DMS79 (cell line): ENCODE measurements around the gene C1orf21.

Experiments
- DNase-seq: peaks from one replicate; lab custom pipeline; 2025; lab: John Stamatoyannopoulos, UW

Gene C1orf21

DNA sequence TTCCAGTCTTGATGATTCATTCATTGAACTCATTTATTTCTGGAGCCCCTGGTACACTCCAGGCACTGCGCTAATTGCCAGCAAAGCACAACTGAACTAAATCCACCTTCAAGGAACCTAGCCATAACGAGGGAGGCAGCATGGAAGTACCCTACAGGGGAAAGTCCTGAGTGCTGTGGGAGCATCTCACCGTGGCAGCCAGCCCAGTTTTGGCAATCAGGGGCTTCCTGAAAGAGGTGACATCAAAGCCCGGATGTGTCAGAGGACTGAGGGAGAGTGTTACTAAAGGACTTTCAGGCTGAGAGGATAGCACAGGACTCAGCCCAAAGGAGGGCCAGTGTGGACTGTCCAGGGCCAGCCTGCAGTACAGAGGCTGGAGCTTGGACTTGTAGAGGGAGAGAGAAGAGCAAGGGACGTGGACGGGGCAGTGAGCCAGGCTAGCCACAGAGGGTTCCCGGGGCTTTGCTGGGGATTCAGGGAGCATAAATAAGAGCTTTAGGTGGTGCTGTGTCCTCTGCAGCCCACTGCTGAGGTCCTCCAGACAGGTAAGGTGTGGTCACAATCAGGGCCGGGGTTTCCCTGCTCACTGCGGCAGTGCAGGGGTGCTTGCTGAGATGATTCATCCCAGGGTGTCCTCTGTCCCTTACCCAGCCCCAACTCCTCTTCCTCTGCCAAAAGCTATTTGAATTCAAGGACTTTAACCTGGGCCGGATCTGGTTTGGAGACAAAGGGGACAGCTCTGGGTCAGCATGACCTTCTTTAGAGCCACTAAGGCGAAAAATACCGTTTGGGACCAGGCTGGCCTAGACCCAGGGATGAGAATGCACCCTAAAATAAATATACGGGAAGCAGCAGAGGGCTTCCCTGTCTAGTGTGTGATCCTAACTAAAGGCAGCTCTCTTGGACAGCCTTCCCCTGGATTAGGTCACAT is 239.5 kb downstream of the C1orf21 start:
- DNase-seq, result no peak

DNA sequence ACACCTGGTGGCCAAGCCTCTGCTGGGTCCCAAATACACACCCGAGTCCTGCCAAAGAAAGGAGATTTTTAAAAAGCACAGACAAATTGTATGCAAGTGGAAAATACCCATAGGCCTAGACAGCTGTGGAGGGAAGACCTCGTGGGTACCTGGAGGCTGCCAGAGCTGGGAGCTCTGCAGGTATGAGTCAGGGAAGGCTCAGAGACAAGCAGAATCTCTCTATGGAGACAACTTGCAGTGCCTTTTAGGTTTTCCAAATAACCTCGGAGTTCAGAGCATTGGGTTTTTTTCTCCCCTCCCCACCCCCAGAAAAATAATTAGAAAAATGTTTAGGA is 240.1 kb downstream of the C1orf21 start:
- DNase-seq, result no peak

DNA sequence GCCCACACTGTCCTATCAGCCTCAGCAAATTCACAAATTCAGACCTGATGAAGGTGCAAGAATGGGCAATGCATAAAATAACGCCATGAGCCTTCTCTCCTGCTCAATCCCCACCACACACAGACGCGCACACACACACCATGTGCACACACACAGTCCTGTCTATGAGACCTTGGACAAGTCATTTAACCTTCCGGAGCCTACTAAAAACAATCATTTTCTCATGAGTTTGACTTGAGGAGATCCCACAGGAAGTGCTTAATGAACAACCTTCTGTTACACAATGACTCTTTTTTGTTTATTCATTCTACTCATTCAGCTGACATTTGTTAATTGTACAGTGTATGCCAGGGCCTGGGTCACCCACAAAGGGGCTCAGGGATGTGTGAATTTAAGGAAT is 242.4 kb downstream of the C1orf21 start:
- no peak for DNase-seq

DNA sequence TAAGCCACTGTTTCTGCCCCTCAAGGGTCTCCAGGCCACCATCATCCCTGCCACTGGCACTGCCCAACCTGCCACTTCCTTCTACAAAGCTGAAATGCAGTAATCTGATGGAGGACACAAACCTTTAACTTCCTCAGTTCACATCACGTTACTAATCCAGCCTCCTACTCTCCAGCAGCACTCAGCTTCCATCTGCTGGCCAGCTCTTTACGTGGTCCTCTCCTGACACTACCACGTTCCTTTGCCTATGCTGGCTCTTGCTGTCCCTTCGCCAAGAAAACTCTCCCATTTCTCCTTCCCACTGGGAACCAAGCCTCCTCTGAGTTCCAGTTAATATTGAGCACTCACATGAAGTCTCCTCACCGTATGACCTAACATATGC is 243.8 kb downstream of the C1orf21 start:
- DNase-seq, result no peak

DNA sequence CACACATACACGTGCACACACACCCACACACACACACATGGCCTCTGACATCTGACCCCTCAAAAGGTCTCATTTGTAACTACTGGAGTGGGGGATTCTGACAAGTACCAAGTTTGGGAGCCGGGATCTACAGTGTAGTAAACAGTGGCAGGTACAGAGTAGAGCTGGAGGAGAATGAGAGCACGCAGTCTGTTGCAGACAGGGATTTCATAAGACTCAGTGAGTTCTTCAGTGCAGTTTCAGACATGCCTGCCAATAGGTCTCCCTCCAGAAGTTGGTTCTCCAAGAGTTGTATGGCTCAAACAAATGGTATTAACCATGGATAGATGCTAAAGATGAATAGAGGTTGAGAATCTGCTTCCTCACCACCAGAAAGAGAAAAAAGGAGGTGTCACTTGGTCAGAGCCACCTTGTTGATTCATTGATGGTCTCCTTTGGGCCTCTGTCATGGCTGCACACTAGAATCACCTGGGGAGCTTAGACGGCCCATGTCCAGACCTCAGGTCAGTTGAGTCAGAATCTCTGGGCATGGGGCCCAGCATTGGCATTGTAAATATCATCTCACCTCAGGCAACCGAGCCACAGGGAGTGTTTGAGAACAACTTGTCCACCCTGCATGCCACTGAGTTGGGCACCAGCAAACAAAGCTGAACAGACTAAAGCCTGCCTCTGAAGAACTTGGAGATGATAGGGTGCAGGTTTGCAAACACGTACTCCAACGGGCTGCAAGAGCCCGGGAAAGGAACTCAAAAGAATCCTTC is 245.8 kb downstream of the C1orf21 start:
- no peak for DNase-seq

DNA sequence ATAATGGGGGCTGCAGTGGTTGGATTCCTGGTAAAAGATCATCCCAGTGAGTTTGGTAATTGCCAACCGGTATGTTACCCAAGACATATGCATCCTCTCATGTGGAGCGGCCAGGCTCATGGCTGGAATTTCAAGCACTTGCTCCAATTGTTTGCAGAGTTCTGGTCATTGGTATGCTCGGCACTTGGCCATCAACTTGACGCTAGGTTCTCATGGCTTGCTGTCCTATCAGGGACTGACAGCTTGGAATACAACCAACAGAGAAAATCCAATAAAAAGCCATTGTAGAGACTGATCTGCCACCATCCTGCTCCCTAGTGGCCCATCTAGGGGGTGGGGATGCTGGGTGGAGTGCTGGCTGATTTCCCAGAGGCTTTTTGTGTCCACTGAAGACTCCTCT is 247.0 kb downstream of the C1orf21 start:
- DNase-seq, result no peak

DNA sequence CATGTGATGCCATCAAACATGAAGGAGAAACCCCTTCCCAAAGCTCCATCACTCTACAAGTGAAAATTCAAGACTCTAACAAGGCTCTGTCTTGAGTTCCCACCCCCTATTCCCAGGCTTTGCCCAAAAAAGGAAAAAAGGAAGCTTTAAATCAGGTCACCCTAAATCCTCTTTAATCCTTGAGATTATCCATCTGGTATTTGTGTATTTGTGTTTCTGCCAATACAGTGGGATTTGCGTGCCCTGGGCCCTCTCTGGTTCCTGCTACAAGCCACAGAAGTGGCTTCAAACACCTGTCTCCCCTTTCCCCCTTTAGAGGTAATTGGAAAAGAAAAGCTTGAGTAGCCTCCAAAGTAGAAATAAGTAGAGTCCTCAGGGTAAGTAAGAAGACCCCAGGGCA is 247.5 kb downstream of the C1orf21 start:
- DNase-seq, result no peak

DNA sequence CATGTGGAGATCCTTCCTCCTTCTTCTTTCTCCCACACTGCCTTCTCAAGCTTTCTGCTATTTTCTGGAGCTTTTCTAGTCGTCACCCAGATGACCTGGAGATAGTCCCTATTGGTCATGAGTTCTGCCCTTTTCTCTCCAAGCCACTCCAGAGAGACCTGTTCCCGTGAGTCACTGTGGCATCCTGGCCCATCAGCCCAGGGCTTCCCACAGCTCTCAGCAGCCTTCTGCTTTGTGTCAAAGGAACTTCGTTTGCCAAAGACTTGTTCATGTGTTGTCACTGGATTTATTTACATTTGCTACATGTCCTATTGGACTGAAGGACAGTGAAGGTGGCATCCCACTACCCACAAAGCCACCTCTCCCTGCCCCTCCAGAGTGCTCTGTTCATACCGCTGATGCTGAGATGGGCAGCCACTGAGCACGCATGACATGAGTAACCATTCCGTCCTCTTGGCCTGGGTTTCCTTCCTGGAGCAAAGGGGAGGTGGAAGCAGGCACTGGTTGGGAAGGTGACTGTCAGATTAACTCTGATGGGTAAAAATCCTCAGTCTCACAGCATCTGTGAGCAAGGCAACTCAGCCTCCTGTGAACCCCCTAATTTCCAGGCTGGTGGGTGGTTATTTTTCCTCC is 248.6 kb downstream of the C1orf21 start:
- DNase-seq, result no peak

DNA sequence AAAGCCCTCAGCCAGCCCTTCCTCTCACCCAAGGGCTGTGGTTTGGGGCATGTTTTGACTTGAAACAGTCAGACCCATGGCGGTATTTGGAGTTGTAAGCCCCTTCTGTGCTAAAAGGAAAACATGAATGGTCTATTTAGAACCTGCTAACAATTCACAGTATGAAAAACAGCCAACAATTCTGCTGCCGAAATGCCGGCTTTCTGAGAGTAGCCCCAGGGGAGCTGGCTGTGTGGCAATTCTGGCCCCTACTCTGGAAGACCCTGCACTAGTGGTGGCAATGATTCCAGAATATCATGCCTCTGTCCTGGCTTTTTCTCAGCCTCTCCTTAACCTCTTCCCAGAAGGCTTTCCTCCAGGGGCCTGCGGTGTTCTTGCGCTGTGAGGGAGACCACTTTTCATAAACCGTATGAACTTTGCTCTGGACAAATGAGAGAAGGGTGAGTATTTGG is 249.2 kb downstream of the C1orf21 start:
- no peak for DNase-seq

DNA sequence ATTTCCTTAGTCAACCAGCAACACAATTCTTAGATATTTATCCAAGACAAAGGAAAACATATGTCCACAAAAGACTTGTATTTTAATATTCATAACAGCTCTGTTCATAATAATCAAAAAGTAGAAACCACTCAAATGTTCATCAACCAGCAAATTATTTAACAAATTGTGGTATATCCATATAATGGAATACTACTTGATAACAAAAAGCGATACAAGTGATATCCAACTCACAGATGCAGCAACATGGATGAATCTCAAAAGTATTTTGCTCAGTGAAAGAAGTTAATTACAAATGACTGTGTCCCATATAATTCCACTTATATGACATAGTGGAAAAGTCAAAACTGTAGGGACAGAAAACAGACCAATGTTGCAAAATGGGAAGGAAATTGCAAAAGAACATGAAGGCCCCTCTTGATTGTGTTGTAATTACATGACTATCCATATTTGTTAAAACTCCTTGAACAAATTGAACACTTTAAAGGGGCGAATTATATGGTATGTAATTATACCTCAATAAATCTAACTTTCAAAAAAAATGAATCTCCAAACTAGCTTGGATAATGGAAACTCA is 250.9 kb downstream of the C1orf21 start:
- no peak for DNase-seq

DNA sequence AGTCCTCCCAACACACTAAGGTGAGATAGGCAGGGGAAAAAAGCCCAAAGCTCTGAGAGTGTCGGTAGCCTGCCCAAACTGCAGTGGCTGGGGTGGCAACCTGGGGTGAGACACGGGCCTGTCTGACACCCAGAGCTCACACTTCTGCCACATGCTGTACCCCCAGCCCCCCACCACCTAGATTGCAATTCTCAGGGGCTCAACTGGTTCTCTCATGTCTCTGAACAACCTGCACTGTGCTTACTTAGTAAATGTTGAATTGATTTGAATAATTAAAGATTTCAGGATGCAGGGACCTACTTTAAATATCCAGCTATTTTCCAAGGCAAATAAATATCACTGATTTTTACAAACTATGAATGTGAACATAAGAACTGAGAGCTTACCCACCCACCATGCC is 252.4 kb downstream of the C1orf21 start:
- DNase-seq, result no peak

DNA sequence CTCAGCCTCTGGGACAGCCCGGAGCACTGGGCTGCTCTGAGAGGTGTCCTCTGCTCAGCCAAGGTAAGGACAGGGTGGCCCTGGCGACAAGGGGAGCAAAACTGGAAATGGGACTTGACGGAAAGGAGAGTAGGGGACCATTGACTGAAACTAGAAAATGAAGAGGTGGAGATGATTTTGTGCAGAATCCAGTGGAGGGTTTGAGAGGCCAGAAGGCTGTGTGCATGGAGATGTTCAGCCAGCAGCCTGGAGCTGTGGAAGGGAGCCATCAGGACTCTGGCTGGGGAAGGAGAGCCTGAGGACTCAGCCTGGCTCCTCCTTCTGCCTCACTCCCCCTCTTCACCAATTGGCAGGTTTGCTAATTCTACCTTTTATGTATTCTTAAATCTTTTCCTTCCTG is 253.7 kb downstream of the C1orf21 start:
- no peak for DNase-seq

DNA sequence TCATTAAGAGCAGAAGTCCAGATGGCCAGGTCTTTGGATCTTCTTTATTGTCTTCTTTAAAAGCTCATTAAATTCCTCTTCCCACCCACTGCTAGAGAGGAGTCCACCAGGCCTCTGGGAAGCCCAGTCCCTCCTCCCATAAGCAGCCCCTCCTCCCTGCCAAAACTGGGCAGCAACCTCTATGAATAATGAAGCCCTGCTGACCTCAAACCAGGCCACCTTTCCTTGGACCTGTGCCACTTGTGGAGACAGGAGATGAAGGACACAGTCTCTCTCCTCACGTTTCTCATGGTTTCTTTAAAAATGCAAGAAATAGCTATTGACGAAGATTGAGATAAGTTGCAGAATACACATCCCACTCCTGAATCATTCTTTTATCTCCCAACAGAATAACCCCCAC is 255.1 kb downstream of the C1orf21 start:
- DNase-seq, result no peak

DNA sequence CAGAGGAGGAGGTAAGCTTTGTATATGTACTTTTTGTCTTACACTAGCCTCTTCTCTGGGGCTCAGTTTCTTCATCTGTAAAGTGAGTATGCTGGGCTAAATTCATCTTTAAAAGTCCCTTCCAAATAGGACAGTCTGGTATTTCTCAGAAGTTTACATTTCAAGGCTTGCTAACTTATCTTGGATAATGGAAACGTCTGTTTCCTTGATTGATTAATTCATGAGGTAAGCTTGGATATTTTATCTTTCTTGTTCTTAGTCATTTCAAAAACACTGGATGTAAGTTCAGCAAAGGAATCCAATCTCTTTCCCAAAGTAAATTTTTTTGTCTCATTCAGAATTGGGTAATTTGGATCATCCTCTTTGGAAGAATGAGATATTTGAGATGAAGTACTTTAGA is 256.8 kb downstream of the C1orf21 start:
- no peak for DNase-seq

DNA sequence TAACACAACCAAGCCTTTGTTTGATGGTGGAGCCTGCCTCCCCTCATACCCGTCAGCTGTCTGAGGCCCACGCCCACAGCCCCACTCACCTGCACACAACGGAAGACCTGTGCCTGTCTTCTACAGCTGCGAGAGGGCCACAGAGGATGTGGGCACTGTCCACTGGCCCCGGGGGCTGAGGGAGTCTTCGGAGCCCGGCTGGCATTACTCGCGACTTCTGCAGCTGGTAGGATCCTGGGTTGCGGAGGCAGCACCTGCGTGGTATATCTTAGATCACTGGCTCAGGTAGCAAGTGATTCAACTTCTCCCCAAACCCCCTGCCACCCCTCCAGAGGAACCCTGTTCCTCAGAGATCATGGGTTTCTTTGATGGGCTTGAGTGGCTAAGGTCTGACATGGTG is 257.9 kb downstream of the C1orf21 start:
- no peak for DNase-seq

DNA sequence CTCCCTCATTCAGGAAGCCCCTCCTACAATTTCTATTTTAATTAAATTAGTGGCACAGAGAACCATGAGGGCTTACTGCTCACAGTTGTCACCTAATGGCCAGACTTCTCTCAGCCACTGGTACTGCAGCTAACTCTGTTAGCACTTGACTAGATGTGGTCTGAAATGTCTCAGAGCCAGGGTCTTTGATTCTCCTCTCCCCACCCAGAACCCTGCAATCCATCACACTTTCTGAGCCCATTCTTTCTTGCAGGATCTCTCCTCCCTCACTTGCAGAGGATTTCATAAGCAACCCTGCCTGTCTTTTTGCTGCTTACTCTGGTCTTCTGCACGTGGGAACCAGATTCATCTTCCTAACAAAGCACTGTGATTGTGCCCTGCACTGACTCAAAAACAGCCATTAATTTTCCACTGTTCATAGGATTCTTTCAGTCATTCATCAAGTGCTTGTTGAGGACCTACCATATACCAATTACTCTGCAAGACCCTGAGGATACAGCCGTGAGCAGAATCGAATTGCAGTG is 259.4 kb downstream of the C1orf21 start:
- no peak for DNase-seq

DNA sequence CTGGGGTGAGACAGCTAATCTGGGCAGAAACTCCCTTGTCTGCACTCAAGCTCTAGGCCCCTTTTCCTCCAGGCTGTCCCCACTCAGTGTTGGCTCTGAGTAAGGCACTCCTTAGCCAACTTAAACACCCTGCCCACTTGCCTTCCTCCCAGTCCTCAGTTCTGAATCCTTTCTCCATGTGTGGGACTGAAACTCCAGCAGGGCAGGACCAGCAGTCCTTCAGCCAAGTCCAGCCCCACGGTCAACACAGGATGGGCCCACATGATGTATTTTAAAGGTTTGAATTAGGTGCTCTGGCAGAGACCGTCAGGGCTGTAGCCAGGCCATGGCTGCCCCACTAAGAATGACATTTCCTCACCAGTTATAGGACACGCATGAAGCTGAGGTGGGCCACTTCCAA is 260.0 kb downstream of the C1orf21 start:
- no peak for DNase-seq

DNA sequence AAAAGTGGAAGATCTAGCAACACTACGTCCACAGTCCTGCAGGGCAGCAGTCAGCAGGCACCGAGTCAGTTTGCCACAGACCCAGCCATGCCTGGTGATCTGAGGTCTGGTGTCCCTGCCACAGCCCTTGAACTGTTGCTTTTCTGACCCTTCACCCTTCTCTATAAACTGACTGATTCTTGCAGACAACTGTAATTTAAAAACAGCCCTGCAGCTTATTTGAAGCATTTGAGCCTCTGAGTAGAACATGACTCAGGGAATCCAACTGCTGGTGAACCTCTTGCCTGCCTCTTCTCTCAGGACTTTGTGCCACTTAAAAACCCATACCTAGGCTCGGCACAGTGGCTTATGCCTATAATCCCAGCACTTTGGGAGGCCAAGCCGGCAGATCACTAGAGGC is 260.6 kb downstream of the C1orf21 start:
- no peak for DNase-seq

DNA sequence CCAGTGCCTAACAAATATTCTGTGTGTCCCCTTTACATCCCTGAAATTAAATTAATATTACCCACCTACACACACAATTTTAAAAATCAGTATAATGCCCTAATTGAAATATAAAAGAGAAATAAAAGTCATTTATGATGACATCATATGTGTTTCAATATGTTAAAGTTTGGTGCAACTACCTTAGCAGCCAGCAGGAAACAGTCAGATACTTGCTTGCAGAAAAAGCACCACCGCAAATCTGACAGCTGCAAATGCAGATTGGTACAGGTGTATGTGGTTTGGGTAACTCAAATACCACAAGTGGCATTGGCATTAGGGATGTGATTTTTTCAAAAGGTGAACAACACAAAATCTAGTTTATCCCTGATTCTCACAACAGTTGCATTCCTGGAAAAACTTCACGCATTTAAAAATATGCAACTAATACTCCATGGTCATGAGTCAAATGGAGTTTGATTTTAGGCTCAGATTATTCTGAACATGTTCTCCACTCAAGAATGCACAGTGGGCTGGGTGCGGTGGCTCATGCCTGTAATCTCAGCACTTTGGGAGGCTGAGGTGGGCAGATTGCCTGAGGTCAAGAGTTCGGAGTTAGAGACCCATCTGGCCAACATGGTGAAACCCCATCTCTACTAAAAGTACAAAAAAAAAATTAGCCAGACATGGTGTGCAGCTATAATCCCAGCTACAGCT is 261.5 kb downstream of the C1orf21 start:
- DNase-seq, result no peak

DNA sequence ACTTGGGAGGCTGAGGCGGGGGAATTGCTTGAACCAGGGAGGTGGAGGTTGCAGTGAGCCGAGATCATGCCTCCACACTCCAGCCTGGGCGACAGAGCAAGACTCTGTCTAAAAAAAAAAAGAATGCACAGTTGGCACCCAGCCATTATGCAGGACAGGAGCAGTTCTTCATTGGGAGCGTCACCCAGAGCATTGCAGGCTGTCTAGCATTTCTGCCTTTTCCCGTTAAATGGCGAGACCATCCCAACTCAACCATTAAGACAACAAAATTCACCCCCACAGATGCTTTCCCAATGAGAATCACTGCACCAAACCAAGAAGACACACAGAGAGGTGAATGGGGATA is 262.0 kb downstream of the C1orf21 start:
- DNase-seq, result no peak

DNA sequence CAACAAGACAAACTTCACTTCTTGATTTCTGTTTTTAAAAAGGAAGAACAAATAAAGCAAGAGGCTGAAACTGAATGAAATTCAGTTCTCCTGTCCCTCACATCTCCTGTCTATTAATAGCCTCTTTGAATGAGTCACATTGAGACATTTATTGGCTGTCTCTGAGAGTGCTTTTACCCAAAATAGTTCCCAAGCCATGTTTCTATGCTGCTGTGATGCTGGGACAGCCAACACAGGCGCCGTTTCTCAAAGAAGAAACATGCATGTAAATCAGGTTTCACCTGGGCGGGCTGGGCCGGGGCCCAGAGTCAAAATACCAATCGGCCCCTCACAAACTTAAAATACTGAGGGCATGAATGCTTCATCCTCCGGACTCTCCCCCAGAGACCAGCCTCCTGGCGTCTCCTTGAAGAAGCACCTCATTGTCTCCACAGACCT is 262.6 kb downstream of the C1orf21 start:
- DNase-seq, result no peak
